HepG2 (cell line): Measurements from ENCODE around the gene SH3D19. TPM values are rescaled to one million over a fixed set of nuclear protein-coding genes. Genes with fewer than 3 reads are reported as not detected.

ENCODE experiments used
- ARHGAP35 ChIP-seq: sonication (generic); formaldehyde crosslinking; IDR thresholded peaks from 2 replicates; pipeline ENCODE4 v1.9.0; 2022; ENCODE audit warnings: mild to moderate bottlenecking, inconsistent platforms, moderate library complexity, missing genetic modification reagents, borderline replicate concordance
- BRCA1 ChIP-seq: sonication (generic); formaldehyde crosslinking; IDR thresholded peaks from 2 replicates; pipeline ENCODE4 v1.4.0; 2020; ENCODE audit warnings: missing genetic modification reagents
- CSRNP1 ChIP-seq: sonication (generic); formaldehyde crosslinking; IDR thresholded peaks from 2 replicates; pipeline ENCODE4 v1.8.1; 2023; ENCODE audit warnings: mild to moderate bottlenecking, missing genetic modification reagents
- EHMT2 ChIP-seq: fragments of 200-600 bp; sonication (generic); IDR thresholded peaks from 2 replicates; pipeline ENCODE4 v1.7.0; 2017; ENCODE audit warnings: antibody characterized with exemption, low read depth, low read length, borderline replicate concordance
- FOSL1 ChIP-seq: sonication (generic); formaldehyde crosslinking; IDR thresholded peaks from 2 replicates; pipeline ENCODE4 v1.9.0; 2021; ENCODE audit warnings: missing genetic modification reagents, borderline replicate concordance
- FOXP1 ChIP-seq, 2 experiments: fragments of 450-650 bp in 1 of 2; IDR thresholded peaks; 2 replicates each; pipeline ENCODE4 v1.6.1; 2017 to 2018; ENCODE audit warnings: antibody characterized with exemption in 1 of 2
- GATAD1 ChIP-seq: IDR thresholded peaks from 2 replicates; pipeline ENCODE4 v1.6.1; 2016; ENCODE audit warnings: missing genetic modification reagents, missing compliant biosample characterization
- GRHL1 ChIP-seq: sonication (generic); formaldehyde crosslinking; conservative IDR thresholded peaks from 2 replicates; pipeline ENCODE4 v1.8.0; 2022; ENCODE audit warnings: missing genetic modification reagents
- HIVEP1 ChIP-seq: sonication (generic); formaldehyde crosslinking; IDR thresholded peaks from 2 replicates; pipeline ENCODE4 v1.4.0; 2020; ENCODE audit warnings: mild to moderate bottlenecking, missing genetic modification reagents
- HOXA3 ChIP-seq: sonication (generic); formaldehyde crosslinking; IDR thresholded peaks from 2 replicates; pipeline ENCODE4 v1.5.0; 2020; ENCODE audit warnings: missing genetic modification reagents
- IKZF4 ChIP-seq: sonication (generic); formaldehyde crosslinking; IDR thresholded peaks from 2 replicates; pipeline ENCODE4 v1.5.1; 2020; ENCODE audit warnings: borderline replicate concordance, mild to moderate bottlenecking, low read depth, missing genetic modification reagents; ENCODE audit errors: not compliant biosample characterization
- JUNB ChIP-seq: sonication (generic); formaldehyde crosslinking; IDR thresholded peaks from 2 replicates; pipeline ENCODE4 v1.8.0; 2022; ENCODE audit warnings: missing genetic modification reagents, mild to moderate bottlenecking, borderline replicate concordance
- MEF2D ChIP-seq: sonication (generic); formaldehyde crosslinking; IDR thresholded peaks from 2 replicates; pipeline ENCODE4 v1.5.1; 2020; ENCODE audit warnings: mild to moderate bottlenecking, missing genetic modification reagents
- NFE2L2 ChIP-seq: fragments of 150-350 bp; IDR thresholded peaks from 2 replicates; pipeline ENCODE4 v1.6.1; 2014; ENCODE audit warnings: low read length
- NFKB2 ChIP-seq: sonication (generic); formaldehyde crosslinking; IDR thresholded peaks from 2 replicates; pipeline ENCODE4 v1.4.0; 2020; ENCODE audit warnings: missing genetic modification reagents, borderline replicate concordance
- PCBP1 ChIP-seq: fragments of 200-400 bp; formaldehyde crosslinking; IDR thresholded peaks from 2 replicates; pipeline ENCODE4 v1.6.1; 2017; ENCODE audit warnings: mild to moderate bottlenecking, low read depth, low read length, borderline replicate concordance
- TSC22D2 ChIP-seq: sonication (generic); formaldehyde crosslinking; IDR thresholded peaks from 2 replicates; pipeline ENCODE4 v1.5.1; 2020; ENCODE audit warnings: missing genetic modification reagents, mild to moderate bottlenecking, borderline replicate concordance
- YEATS2 ChIP-seq: sonication (generic); formaldehyde crosslinking; IDR thresholded peaks from 2 replicates; pipeline ENCODE4 v1.4.0; 2020; ENCODE audit warnings: missing genetic modification reagents, borderline replicate concordance
- ZFX ChIP-seq: sonication (generic); formaldehyde crosslinking; IDR thresholded peaks from 2 replicates; pipeline ENCODE4 v1.4.0; 2020; ENCODE audit warnings: mild to moderate bottlenecking, low read depth, missing genetic modification reagents, moderate library complexity
- ZMAT3 ChIP-seq: sonication (generic); formaldehyde crosslinking; conservative IDR thresholded peaks from 2 replicates; pipeline ENCODE4 v1.7.0; 2021; ENCODE audit warnings: missing genetic modification reagents
- ZMAT5 ChIP-seq: sonication (generic); formaldehyde crosslinking; IDR thresholded peaks from 2 replicates; pipeline ENCODE4 v1.5.0; 2020; ENCODE audit warnings: mild to moderate bottlenecking, low read depth, missing genetic modification reagents, borderline replicate concordance
- ZMYM2 ChIP-seq: sonication (generic); formaldehyde crosslinking; IDR thresholded peaks from 2 replicates; pipeline ENCODE4 v1.8.0; 2022; ENCODE audit warnings: mild to moderate bottlenecking, missing genetic modification reagents
- ZNF263 ChIP-seq: sonication (generic); formaldehyde crosslinking; IDR thresholded peaks from 2 replicates; pipeline ENCODE4 v1.4.0; 2020; ENCODE audit warnings: missing genetic modification reagents
- ZNF350 ChIP-seq: sonication (generic); formaldehyde crosslinking; IDR thresholded peaks from 2 replicates; pipeline ENCODE4 v1.4.0; 2020; ENCODE audit warnings: mild to moderate bottlenecking, low read depth, missing genetic modification reagents, borderline replicate concordance
- ZNF580 ChIP-seq: IDR thresholded peaks from 2 replicates; pipeline ENCODE4 v1.6.1; 2016; ENCODE audit warnings: low read depth, borderline replicate concordance
- ZNF780A ChIP-seq: sonication (generic); formaldehyde crosslinking; IDR thresholded peaks from 2 replicates; pipeline ENCODE4 v1.8.0; 2022; ENCODE audit warnings: mild to moderate bottlenecking, missing genetic modification reagents, moderate library complexity
- polyA plus RNA-seq, 8 experiments: library from polyadenylated mRNA; depleted of rRNA in 3 of 8; stranded (reverse) in 7 of 8; unstranded in 1 of 8; fragments of >200 nt; fragmentation: Illumina TruSeq in 4 of 8; extraction: Trizol in 4 of 8; gene quantifications; 2 replicates each; pipeline versions ENCODE4 v1.2.1 to v1.2.3, GENCODE V29; 2011 to 2016; ENCODE audit warnings: low read depth in 4 of 8, missing spikeins in 1 of 8, mixed read lengths in 1 of 8; ENCODE audit not compliant: insufficient read depth in 1 of 8
- total RNA-seq, 5 experiments: library from RNA; depleted of rRNA; stranded (reverse); fragments of >200 nt; fragmentation: Illumina TruSeq; extraction: Trizol; gene quantifications; 2 replicates each; pipeline ENCODE4 v1.2.3, GENCODE V29; 2016; ENCODE audit warnings: low read depth in 1 of 5

Gene SH3D19
- total and polyA plus RNA-seq, 2 of the 13 experiments (the other 11 are each of a cell fraction or from before 2014, with no cell fraction given): 31.2 to 38.0 TPM

- no peak for TF ChIP-seq GRHL1 (CRISPR knock-in tag)
- peak; percentile 59; the same call in 1 of the 2 replicates for TF ChIP-seq ARHGAP35 (CRISPR knock-in tag)
- peak; percentile 74; the same call in 1 of the 2 replicates for TF ChIP-seq CSRNP1 (CRISPR knock-in tag)
- TF ChIP-seq NFE2L2: no peak
- peak; percentile 79; the same call in 1 of the 2 replicates for TF ChIP-seq ZNF350 (CRISPR knock-in tag)
- no peak for TF ChIP-seq ZMAT3 (CRISPR knock-in tag)
- TF ChIP-seq TSC22D2 (CRISPR knock-in tag): no peak
- TF ChIP-seq IKZF4 (CRISPR knock-in tag): peak; percentile 11
- TF ChIP-seq ZNF580: peak; percentile 42; the same call in 1 of the 2 replicates
- TF ChIP-seq NFKB2 (CRISPR knock-in tag): no peak; the same call in 1 of the 2 replicates
- TF ChIP-seq FOXP1 (IDR thresholded peaks at IDR 0.05): peak; percentile 31; the same call in 1 of the 2 replicates
- peak; percentile 94 for TF ChIP-seq FOXP1 (CRISPR knock-in tag; IDR thresholded peaks at IDR 0.05)
- TF ChIP-seq ZNF263 (CRISPR knock-in tag): no peak
- TF ChIP-seq MEF2D (CRISPR knock-in tag): peak; percentile 91
- peak; percentile 60; the same call in 1 of the 2 replicates for TF ChIP-seq JUNB (CRISPR knock-in tag)
- TF ChIP-seq HOXA3 (CRISPR knock-in tag): peak; percentile 72; the same call in 1 of the 2 replicates
- peak; percentile 92; the same call in 1 of the 2 replicates for TF ChIP-seq ZMYM2 (CRISPR knock-in tag)
- no peak for TF ChIP-seq ZNF780A
- TF ChIP-seq ZMAT5 (CRISPR knock-in tag): no peak
- peak; percentile 44; the same call in 1 of the 2 replicates for TF ChIP-seq FOSL1 (CRISPR knock-in tag)
- peak; percentile 78 for TF ChIP-seq ZFX
- peak; percentile 96 for TF ChIP-seq HIVEP1 (CRISPR knock-in tag)
- no peak for TF ChIP-seq EHMT2
- TF ChIP-seq BRCA1 (CRISPR knock-in tag): no peak
- peak; percentile 63 for TF ChIP-seq GATAD1 (CRISPR knock-in tag)
- peak; percentile 78; the same call in 1 of the 2 replicates for TF ChIP-seq YEATS2
- TF ChIP-seq PCBP1: 0 out of 2 replicates have a peak, but pooled peaks have one; percentile 73
Measured at GRCh38 chr4:151325111-151325948, at the start of gene SH3D19 (continued).
